GM12872 (cell line): Measurements from ENCODE around the gene LRRC4C.

Source experiments
- CTCF ChIP-seq: IDR thresholded peaks from 3 replicates; pipeline ENCODE4 v1.5.1; 2011; ENCODE audit warnings: low read depth, mild to moderate bottlenecking, low read length, moderate library complexity; ENCODE audit not compliant: insufficient read depth

LRRC4C gene

GRCh38 chr11:40140560-40140959, 1318.9 kb downstream of the LRRC4C start:
- TF ChIP-seq CTCF = no peak

- TF ChIP-seq CTCF = no peak
These were observed 1319.9 kb downstream of the LRRC4C start for GRCh38 chr11:40139536-40139935.

- TF ChIP-seq CTCF = no peak
These were observed 1320.4 kb downstream of the LRRC4C start for GRCh38 chr11:40139066-40139465.

- TF ChIP-seq CTCF = no peak
These were observed 1324.5 kb downstream of the LRRC4C start for GRCh38 chr11:40134820-40135570.

- TF ChIP-seq CTCF = no peak
These were observed 1326.0 kb downstream of the LRRC4C start for GRCh38 chr11:40133498-40133897.

- TF ChIP-seq CTCF = no peak
These were observed 1326.5 kb downstream of the LRRC4C start for GRCh38 chr11:40132912-40133311.

- TF ChIP-seq CTCF = peak; percentile 64
These were observed 1329.0 kb downstream of the LRRC4C start for GRCh38 chr11:40130427-40130826.
